B cell (primary cell): Measurements from ENCODE around the gene GALNT7. TPM values are rescaled to one million over a fixed set of nuclear protein-coding genes. Genes with fewer than 3 reads are reported as not detected.

Experiments used
- ATAC-seq: fragments of 200-7000 bp; cut with Tn5 transposase; one replicate; pipeline ENCODE4 v1.10.0; 2021; ENCODE audit warnings: low read depth, mild to moderate bottlenecking, moderate number of reproducible peaks, moderate library complexity
- CTCF ChIA-PET: fragments of 350-600 bp; sonication (Branson Sonifier 250); formaldehyde crosslinking; loops from one replicate; lab custom pipeline; 2021; ENCODE audit warnings: antibody characterized with exemption, inconsistent platforms; lab: Charles Lee
- POLR2A ChIA-PET: fragments of 350-600 bp; sonication (Branson Sonifier 250); formaldehyde crosslinking; loops from one replicate; lab custom pipeline; 2021; ENCODE audit warnings: antibody characterized with exemption; lab: Charles Lee
- DNase-seq: peaks from one replicate; pipeline ENCODE4 v3.0.0; 2013
- H2AFZ ChIP-seq: 2 replicates; pipeline ENCODE4 v1.6.1; 2012; ENCODE audit warnings: mild to moderate bottlenecking, low read depth, low read length; ENCODE audit not compliant: insufficient read depth, poor library complexity, severe bottlenecking
- H3K27ac ChIP-seq, 2 donors: 1 replicate in 1 of 2; 2 replicates in 1 of 2; pipeline ENCODE4 v1.5.1; 2012 to 2013; ENCODE audit warnings: low read length in 2 of 2, mild to moderate bottlenecking in 2 of 2, moderate library complexity in 1 of 2
- H3K27me3 ChIP-seq, 4 experiments: fragments of 200-600 bp in 1 of 4; sonication (generic) in 1 of 4; replicated peaks in 1 of 4; 1 replicate in 2 of 4; 2 replicates in 2 of 4; pipeline versions ENCODE4 v1.6.1 to v1.7.0; 2013 to 2016; ENCODE audit warnings: low read length in 3 of 4, mild to moderate bottlenecking in 2 of 4, mixed read lengths in 1 of 4, moderate library complexity in 1 of 4; ENCODE audit not compliant: insufficient read depth in 4 of 4, control insufficient read depth in 3 of 4; ENCODE audit errors: control extremely low read depth in 1 of 4
- H3K36me3 ChIP-seq, 2 experiments: replicated peaks in 1 of 2; 1 replicate in 1 of 2; 2 replicates in 1 of 2; pipeline versions ENCODE4 v1.6.1 to v1.7.1; 2013; ENCODE audit warnings: low read length in 1 of 2; ENCODE audit not compliant: insufficient read depth in 2 of 2, control insufficient read depth in 1 of 2; ENCODE audit errors: control extremely low read depth in 1 of 2, extremely low read depth in 1 of 2
- H3K4me1 ChIP-seq, 2 donors: fragments of 200-600 bp in 1 of 2; sonication (generic) in 1 of 2; 1 replicate in 1 of 2; 2 replicates in 1 of 2; pipeline versions ENCODE4 v1.5.1 to v1.6.1; 2013 to 2017; ENCODE audit warnings: low read length in 2 of 2; ENCODE audit not compliant: control insufficient read depth in 2 of 2, insufficient read depth in 2 of 2
- H3K4me2 ChIP-seq: replicated peaks from 2 replicates; pipeline ENCODE3; 2012; ENCODE audit warnings: mild to moderate bottlenecking, low read depth, low read length; ENCODE audit not compliant: poor library complexity, severe bottlenecking
- H3K4me3 ChIP-seq, 5 experiments: fragments of 200-600 bp in 1 of 5; sonication (generic) in 1 of 5; 1 replicate in 3 of 5; 2 replicates in 2 of 5; pipeline versions ENCODE4 v1.5.1 to v1.7.0; 2011 to 2016; ENCODE audit warnings: low read length in 4 of 5, mild to moderate bottlenecking in 4 of 5, low read depth in 2 of 5, control low read depth in 1 of 5, moderate library complexity in 1 of 5; ENCODE audit not compliant: insufficient read depth in 1 of 5; ENCODE audit errors: control extremely low read depth in 1 of 5, extremely low read depth in 1 of 5
- H3K79me2 ChIP-seq: fragments of 200-600 bp; sonication (generic); one replicate; pipeline ENCODE4 v1.6.0; 2016; ENCODE audit warnings: low read length; ENCODE audit not compliant: control insufficient read depth, insufficient read depth
- H3K9ac ChIP-seq: fragments of 200-600 bp; sonication (generic); 2 replicates; pipeline ENCODE4 v1.6.1; 2017; ENCODE audit warnings: mild to moderate bottlenecking, low read length, moderate library complexity
- H3K9me3 ChIP-seq, 3 donors: one replicate each; pipeline versions ENCODE4 v1.6.1 to v1.7.1; 2013; ENCODE audit warnings: low read length in 2 of 3; ENCODE audit not compliant: control insufficient read depth in 2 of 3, insufficient read depth in 1 of 3; ENCODE audit errors: control extremely low read depth in 1 of 3
- H4K20me1 ChIP-seq: 2 replicates; pipeline ENCODE4 v1.6.0; 2012; ENCODE audit warnings: mild to moderate bottlenecking, low read length; ENCODE audit not compliant: insufficient read depth, control insufficient read depth, poor library complexity, severe bottlenecking
- H3K27ac Mint-ChIP-seq: one replicate; pipeline ENCODE4 v1.8.0; 2021; ENCODE audit warnings: mixed read lengths
- H3K27me3 Mint-ChIP-seq: one replicate; pipeline ENCODE4 v1.8.0; 2021; ENCODE audit warnings: mixed read lengths
- H3K4me1 Mint-ChIP-seq: one replicate; pipeline ENCODE4 v1.8.0; 2021; ENCODE audit warnings: mixed read lengths
- H3K4me3 Mint-ChIP-seq: one replicate; pipeline ENCODE4 v1.8.0; 2021; ENCODE audit warnings: mixed read lengths
- H3K9me3 Mint-ChIP-seq: one replicate; pipeline ENCODE4 v1.8.0; 2022; ENCODE audit warnings: mixed read lengths; ENCODE audit not compliant: insufficient read depth
- EZH2 ChIP-seq: IDR thresholded peaks from 2 replicates; pipeline ENCODE4 v1.6.1; 2012; ENCODE audit warnings: borderline replicate concordance, low read depth, mild to moderate bottlenecking, moderate library complexity, low read length; ENCODE audit not compliant: insufficient read depth, poor library complexity, severe bottlenecking
- WGBS: methylation state at CpG from one replicate; pipeline ENCODE4 v1.1.5; 2013; ENCODE audit warnings: missing lambda C conversion rate; ENCODE audit not compliant: insufficient coverage; 5-methylcytosine and 5-hydroxymethylcytosine counted together
- intact Hi-C: fragments of 100-400 bp; cut with micrococcal nuclease; formaldehyde crosslinking; loops from one replicate; pipeline ENCODE4 v1.10.0; 2022
- polyA plus RNA-seq: library from polyadenylated mRNA; depleted of rRNA; stranded (reverse); fragments of >200 nt; gene quantifications from 2 replicates; pipeline ENCODE4 v1.2.3, GENCODE V29; 2012
- total RNA-seq, 2 donors: library from RNA; stranded (reverse); fragments of 120-200 nt in 1 of 2; gene quantifications; 1 replicate in 1 of 2; 2 replicates in 1 of 2; pipeline versions ENCODE4 v1.2.3 to v1.2.4, GENCODE V29; 2013 to 2022
- TF ChIP-seq, protein P1 (sequence below): fragments of 200-600 bp; IDR thresholded peaks from one replicate; pipeline ENCODE4 v1.8.0; 2022; ENCODE audit warnings: antibody characterized with exemption, mild to moderate bottlenecking

GALNT7 gene
- total and polyA plus RNA-seq, 2 donors (not counting 1 experiment from before 2014, with no cell fraction given), result 5.8 to 23.7 TPM

DNA sequence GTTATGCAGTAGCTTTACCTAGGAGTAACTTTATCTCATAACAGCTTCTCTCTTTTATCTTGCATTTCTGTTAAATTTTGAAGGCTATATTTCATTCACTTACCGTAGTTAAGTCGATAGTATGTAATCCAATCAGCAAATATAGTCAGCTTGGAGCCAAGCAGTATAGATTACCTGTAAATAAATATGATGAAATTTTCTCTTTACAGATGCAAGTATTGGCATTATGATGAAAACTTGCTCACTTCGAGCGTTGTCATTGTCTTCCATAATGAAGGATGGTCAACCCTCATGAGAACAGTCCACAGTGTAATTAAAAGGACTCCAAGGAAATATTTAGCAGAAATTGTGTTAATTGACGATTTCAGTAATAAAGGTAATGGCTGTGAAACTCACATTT, 123.3 kb downstream of the GALNT7 start:
- H3K27me3 Mint-ChIP-seq, result no peaks in the 10 kb centered on the region
- H3K4me3 Mint-ChIP-seq, result no peak overlapping the region
- TF ChIP-seq EZH2, result no peak
- TF ChIP-seq, protein P1, sequence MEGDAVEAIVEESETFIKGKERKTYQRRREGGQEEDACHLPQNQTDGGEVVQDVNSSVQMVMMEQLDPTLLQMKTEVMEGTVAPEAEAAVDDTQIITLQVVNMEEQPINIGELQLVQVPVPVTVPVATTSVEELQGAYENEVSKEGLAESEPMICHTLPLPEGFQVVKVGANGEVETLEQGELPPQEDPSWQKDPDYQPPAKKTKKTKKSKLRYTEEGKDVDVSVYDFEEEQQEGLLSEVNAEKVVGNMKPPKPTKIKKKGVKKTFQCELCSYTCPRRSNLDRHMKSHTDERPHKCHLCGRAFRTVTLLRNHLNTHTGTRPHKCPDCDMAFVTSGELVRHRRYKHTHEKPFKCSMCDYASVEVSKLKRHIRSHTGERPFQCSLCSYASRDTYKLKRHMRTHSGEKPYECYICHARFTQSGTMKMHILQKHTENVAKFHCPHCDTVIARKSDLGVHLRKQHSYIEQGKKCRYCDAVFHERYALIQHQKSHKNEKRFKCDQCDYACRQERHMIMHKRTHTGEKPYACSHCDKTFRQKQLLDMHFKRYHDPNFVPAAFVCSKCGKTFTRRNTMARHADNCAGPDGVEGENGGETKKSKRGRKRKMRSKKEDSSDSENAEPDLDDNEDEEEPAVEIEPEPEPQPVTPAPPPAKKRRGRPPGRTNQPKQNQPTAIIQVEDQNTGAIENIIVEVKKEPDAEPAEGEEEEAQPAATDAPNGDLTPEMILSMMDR, result no peak
- POLR2A ChIA-PET, result no interaction called here
- CTCF ChIA-PET, result interaction anchor here (0.7 to 2.9 kb wide), 7 partner anchors 10 to 278 kb away, joined by 3 to 22 read pairs (median 5); no protein-coding TSS in a partner anchor
- no peaks in the 10 kb centered on the region for H3K9me3 Mint-ChIP-seq
- DNase-seq (no peak), ATAC-seq (no peak)
- Histone ChIP-seq H3K27me3 (no peaks in the 10 kb centered on the region), H3K4me3 (no peak overlapping the region), H3K36me3 (peaks cover 0 to 2% of the 10 kb centered on the region in 2 experiments), H3K4me1 (no peaks in the 10 kb centered on the region), H3K27ac (no peak overlapping the region), H2AFZ (no peak overlapping the region), H3K9me3 (peaks cover 2 to 9% (median 3%) of the 10 kb centered on the region in 3 donors), H3K9ac (no peak overlapping the region), H4K20me1 (no peaks in the 10 kb centered on the region), H3K4me2 (no peak overlapping the region), H3K79me2 (peaks cover 11% of the 10 kb centered on the region)
- no CpG with 5 or more reads among the region's 5 CpGs for WGBS
- intact Hi-C loops, result no loop called here
- peaks cover 4% of the 10 kb centered on the region for H3K4me1 Mint-ChIP-seq
- H3K27ac Mint-ChIP-seq, result no peak overlapping the region

DNA sequence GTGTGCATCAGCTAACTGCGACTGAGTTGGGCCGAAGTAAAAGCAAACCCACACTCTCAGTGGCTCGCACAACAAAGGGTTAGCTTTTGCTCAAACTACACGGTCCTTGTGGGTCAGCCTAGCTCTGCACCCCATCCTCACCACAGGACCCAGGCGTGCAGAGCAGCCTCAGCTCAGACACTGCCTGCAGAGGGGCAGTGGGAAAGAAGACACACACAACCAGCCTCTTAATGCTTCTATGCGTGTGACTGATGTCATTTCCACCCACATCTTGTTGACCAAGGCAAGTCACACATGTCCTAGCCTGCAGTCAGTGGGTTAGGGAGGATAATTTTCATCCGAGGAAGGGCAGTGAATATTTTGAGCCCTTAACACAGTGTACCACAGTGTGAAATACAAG, 125.1 kb downstream of the GALNT7 start:
- H3K4me3 Mint-ChIP-seq, result no peak overlapping the region
- no peak overlapping the region for H2AFZ ChIP-seq
- no peak for TF ChIP-seq EZH2
- TF ChIP-seq, protein P1, result no peak

More for the DNA sequence above, 125.1 kb downstream of the GALNT7 start:
- Histone ChIP-seq H3K9ac (no peak overlapping the region), H3K79me2 (peaks cover 5% of the 10 kb centered on the region), H3K36me3 (peaks cover 4% of the 10 kb centered on the region in 2 experiments), H3K9me3 (no peaks in the 10 kb centered on the region), H3K27ac (no peak overlapping the region), H4K20me1 (no peaks in the 10 kb centered on the region), H3K4me1 (no peaks in the 10 kb centered on the region), H3K4me2 (no peak overlapping the region), H3K27me3 (no peaks in the 10 kb centered on the region), H3K4me3 (no peak overlapping the region)
- H3K27me3 Mint-ChIP-seq, result no peaks in the 10 kb centered on the region
- ChIA-PET CTCF (interaction anchor here (0.9 to 2.9 kb wide), 4 partner anchors 8 to 282 kb away, joined by 3 to 9 read pairs (median 4); no protein-coding TSS in a partner anchor), POLR2A (no interaction called here)
- ATAC-seq (no peak), DNase-seq (no peak)
- H3K27ac Mint-ChIP-seq, result no peak overlapping the region
- intact Hi-C loops, result no loop called here
- no peaks in the 10 kb centered on the region for H3K4me1 Mint-ChIP-seq
- H3K9me3 Mint-ChIP-seq, result no peaks in the 10 kb centered on the region
- WGBS, result 98% methylated on average over 5 of the region's 7 CpGs
